Placental epithelial cell (primary cell): ENCODE results near the gene SERPINB1. TPM values are rescaled to one million over a fixed set of nuclear protein-coding genes. Genes with fewer than 3 reads are reported as not detected.

Experiments used
- small RNA-seq: library from RNA; depleted of rRNA; stranded (forward); fragments of <200 nt; gene quantifications from one replicate; pipeline ENCODE3, GENCODE V24; 2012
- total RNA-seq: library from RNA; depleted of rRNA; stranded (reverse); fragments of >200 nt; gene quantifications from 2 replicates; pipeline ENCODE4 v1.2.3, GENCODE V29; 2012

Gene SERPINB1
- 5.4 and 13.7 TPM in 2 replicates for total RNA-seq

DNA sequence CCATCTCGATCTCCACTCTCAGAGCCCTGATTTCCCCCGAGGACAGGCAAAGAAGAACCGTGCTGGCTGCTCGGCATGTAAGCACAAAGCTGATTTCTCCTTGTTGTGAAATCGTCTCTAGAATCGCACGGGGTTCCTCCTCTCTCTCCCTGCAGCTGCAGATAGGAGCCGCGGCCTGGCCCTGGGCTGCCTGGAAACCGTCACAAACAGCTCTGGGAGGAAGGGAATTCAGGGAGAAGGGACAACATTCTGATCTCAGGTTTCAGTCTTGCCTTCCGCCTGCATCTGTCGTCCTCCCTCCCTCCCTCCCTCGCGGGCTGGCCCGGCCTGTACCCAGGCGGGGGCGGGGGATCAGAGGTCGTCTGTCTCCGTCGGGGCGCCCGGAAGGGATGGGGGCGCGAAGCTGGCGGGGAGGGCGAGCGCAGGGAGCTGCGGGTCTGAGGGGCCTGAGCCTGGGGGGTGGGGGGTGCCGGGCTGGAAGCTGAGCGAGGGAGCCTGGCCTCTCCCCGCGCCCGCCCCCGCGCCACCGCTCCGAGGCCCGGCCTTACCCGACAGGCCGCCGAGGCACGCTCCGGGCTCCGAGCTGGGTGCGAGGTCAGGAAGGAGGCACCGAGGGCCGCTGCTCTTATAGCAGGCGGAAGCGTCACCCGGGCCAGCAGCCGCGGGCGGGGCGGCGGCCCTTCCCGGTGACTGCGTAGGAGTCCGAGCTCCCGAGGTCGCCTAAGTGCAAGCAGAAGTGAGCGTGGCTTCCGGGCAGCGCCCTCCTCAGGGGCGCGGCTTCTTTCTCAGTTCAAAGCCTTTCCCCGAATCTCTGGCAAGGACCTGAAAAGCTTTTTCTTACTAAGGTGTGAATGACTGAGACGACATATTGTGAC is at the start of gene SERPINB1:
SERPINB1 (minus strand) TSS at position 600 of the 875 bp plus-strand sequence. CDS start 1,277 bp downstream, outside the sequence.

Small RNAs within 50 kb of the gene (small RNA-seq; reads per million reads assigned to genes)
- gene MIR4645, result not detected

Other genes with a start within 250 kb of the SERPINB1 start
- 1.3 and 1.6 TPM in 2 replicates for gene MYLK4, start 90.9 kb downstream of the SERPINB1 start, total RNA-seq
- 28.8 and 33.8 TPM in 2 replicates for gene WRNIP1, start 76.5 kb downstream of the SERPINB1 start, total RNA-seq
- not detected in 2 replicates for gene SERPINB9, start 61.4 kb upstream of the SERPINB1 start, total RNA-seq
- 37.3 and 42.9 TPM in 2 replicates for gene SERPINB6, start 129.7 kb upstream of the SERPINB1 start, total RNA-seq
- 11.0 and 17.0 TPM in 2 replicates for gene NQO2, start 158.0 kb upstream of the SERPINB1 start, total RNA-seq
- 16.2 and 23.6 TPM in 2 replicates for gene RIPK1, start 226.6 kb upstream of the SERPINB1 start, total RNA-seq